HepG2 (cell line): Measurements from ENCODE around the gene GMEB2. TPM values are rescaled to one million over a fixed set of nuclear protein-coding genes. Genes with fewer than 3 reads are reported as not detected.

Source experiments
- ARNT ChIP-seq: fragments of 450-650 bp; IDR thresholded peaks from 2 replicates; pipeline ENCODE4 v1.6.1; 2017
- ATF7 ChIP-seq, 2 experiments: fragments of 450-650 bp in 1 of 2; sonication (generic) in 1 of 2; formaldehyde crosslinking in 1 of 2; IDR thresholded peaks; 2 replicates each; pipeline versions ENCODE4 v1.4.0 to v1.6.1; 2016 to 2020; ENCODE audit warnings: antibody characterized with exemption in 1 of 2, mild to moderate bottlenecking in 1 of 2, missing genetic modification reagents in 1 of 2
- HMG20B ChIP-seq: conservative IDR thresholded peaks from 2 replicates; pipeline ENCODE4 v1.6.1; 2016; ENCODE audit warnings: missing genetic modification reagents, missing compliant biosample characterization
- KMT2B ChIP-seq: IDR thresholded peaks from 2 replicates; pipeline ENCODE4 v1.6.1; 2016; ENCODE audit warnings: missing genetic modification reagents, missing compliant biosample characterization
- ZBTB38 ChIP-seq: sonication (generic); formaldehyde crosslinking; IDR thresholded peaks from 2 replicates; pipeline ENCODE4 v1.5.1; 2020; ENCODE audit warnings: mild to moderate bottlenecking, missing genetic modification reagents
- ZNF264 ChIP-seq: sonication (generic); formaldehyde crosslinking; IDR thresholded peaks from 2 replicates; pipeline ENCODE4 v1.4.0; 2020; ENCODE audit warnings: missing genetic modification reagents
- ZNF501 ChIP-seq: sonication (generic); formaldehyde crosslinking; IDR thresholded peaks from 2 replicates; pipeline ENCODE4 v1.5.1; 2020; ENCODE audit warnings: mild to moderate bottlenecking, moderate library complexity, missing genetic modification reagents
- ZNF674 ChIP-seq: sonication (generic); formaldehyde crosslinking; IDR thresholded peaks from 2 replicates; pipeline ENCODE4 v1.5.0; 2020; ENCODE audit warnings: low read depth, mild to moderate bottlenecking, missing genetic modification reagents
- ZNF704 ChIP-seq: sonication (generic); formaldehyde crosslinking; IDR thresholded peaks from 2 replicates; pipeline ENCODE4 v1.8.1; 2023; ENCODE audit warnings: mild to moderate bottlenecking, inconsistent platforms, moderate library complexity, missing genetic modification reagents, borderline replicate concordance
- ZNF891 ChIP-seq: sonication (generic); formaldehyde crosslinking; IDR thresholded peaks from 2 replicates; pipeline ENCODE4 v1.5.0; 2020; ENCODE audit warnings: mild to moderate bottlenecking, missing genetic modification reagents
- polyA plus RNA-seq, 8 experiments: library from polyadenylated mRNA; depleted of rRNA in 3 of 8; stranded (reverse) in 7 of 8; unstranded in 1 of 8; fragments of >200 nt; fragmentation: Illumina TruSeq in 4 of 8; extraction: Trizol in 4 of 8; gene quantifications; 2 replicates each; pipeline versions ENCODE4 v1.2.1 to v1.2.3, GENCODE V29; 2011 to 2016; ENCODE audit warnings: low read depth in 4 of 8, missing spikeins in 1 of 8, mixed read lengths in 1 of 8; ENCODE audit not compliant: insufficient read depth in 1 of 8
- total RNA-seq, 5 experiments: library from RNA; depleted of rRNA; stranded (reverse); fragments of >200 nt; fragmentation: Illumina TruSeq; extraction: Trizol; gene quantifications; 2 replicates each; pipeline ENCODE4 v1.2.3, GENCODE V29; 2016; ENCODE audit warnings: low read depth in 1 of 5
- TF ChIP-seq, protein P1 (sequence below), 2 experiments: sonication (generic) in 1 of 2; formaldehyde crosslinking in 1 of 2; IDR thresholded peaks; 2 replicates each; pipeline versions ENCODE4 v1.4.0 to v1.6.1; 2018 to 2020; ENCODE audit warnings: missing genetic modification reagents in 2 of 2, borderline replicate concordance in 1 of 2, low read depth in 1 of 2, mild to moderate bottlenecking in 1 of 2, missing biosample characterization in 1 of 2
- TF ChIP-seq, protein P2 (sequence below): conservative IDR thresholded peaks from 2 replicates; pipeline ENCODE4 v1.6.1; 2018; ENCODE audit warnings: missing genetic modification reagents
- TF ChIP-seq, protein P3 (sequence below): sonication (generic); formaldehyde crosslinking; IDR thresholded peaks from 2 replicates; pipeline ENCODE4 v1.4.0; 2020; ENCODE audit warnings: mild to moderate bottlenecking, missing genetic modification reagents
- TF ChIP-seq, protein P4 (sequence below), 2 experiments: fragments of 450-650 bp in 1 of 2; sonication (generic) in 1 of 2; formaldehyde crosslinking in 1 of 2; IDR thresholded peaks; 2 replicates each; pipeline versions ENCODE4 v1.6.1 to v1.8.0; 2016 to 2022; ENCODE audit warnings: antibody characterized with exemption in 1 of 2, mild to moderate bottlenecking in 1 of 2, missing genetic modification reagents in 1 of 2

Gene GMEB2
- total and polyA plus RNA-seq, 2 of the 13 experiments (the other 11 are each of a cell fraction or from before 2014, with no cell fraction given): 10.6 to 12.4 TPM

DNA sequence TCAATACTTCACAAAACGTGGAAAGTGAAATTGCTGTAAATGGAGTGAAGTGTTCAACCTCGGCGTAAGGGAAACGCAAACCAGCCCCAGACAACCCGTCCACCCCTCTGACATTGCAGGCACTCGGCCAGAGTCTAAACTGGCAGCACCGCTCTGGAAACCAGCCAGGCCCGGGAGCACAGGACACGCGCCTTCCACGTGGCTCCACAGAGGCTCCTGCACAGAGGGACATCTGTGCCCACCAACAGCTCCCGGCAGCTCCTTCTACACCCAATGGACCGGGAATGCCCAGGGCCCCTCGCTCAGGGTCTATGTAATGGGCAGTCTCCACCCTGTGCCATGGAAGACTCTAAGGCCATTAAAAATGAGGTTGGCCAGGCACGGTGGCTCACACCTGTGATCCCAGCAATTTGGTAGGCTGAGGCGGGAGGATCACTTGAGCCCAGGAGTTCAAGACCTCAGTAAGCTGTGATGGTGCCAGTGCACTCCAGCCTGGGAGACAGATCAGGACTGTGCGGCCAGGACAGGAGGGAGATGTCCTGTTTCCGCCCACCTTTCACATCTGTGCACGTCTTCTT lies 49.5 kb downstream of the GMEB2 start (continued):
- TF ChIP-seq ATF7 (IDR thresholded peaks at IDR 0.05): no peak
- TF ChIP-seq ATF7 (CRISPR knock-in tag; IDR thresholded peaks at IDR 0.05): no peak
- TF ChIP-seq, protein P1, sequence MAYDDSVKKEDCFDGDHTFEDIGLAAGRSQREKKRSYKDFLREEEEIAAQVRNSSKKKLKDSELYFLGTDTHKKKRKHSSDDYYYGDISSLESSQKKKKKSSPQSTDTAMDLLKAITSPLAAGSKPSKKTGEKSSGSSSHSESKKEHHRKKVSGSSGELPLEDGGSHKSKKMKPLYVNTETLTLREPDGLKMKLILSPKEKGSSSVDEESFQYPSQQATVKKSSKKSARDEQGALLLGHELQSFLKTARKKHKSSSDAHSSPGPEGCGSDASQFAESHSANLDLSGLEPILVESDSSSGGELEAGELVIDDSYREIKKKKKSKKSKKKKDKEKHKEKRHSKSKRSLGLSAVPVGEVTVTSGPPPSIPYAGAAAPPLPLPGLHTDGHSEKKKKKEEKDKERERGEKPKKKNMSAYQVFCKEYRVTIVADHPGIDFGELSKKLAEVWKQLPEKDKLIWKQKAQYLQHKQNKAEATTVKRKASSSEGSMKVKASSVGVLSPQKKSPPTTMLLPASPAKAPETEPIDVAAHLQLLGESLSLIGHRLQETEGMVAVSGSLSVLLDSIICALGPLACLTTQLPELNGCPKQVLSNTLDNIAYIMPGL (CRISPR knock-in tag; IDR thresholded peaks at IDR 0.05; ENCODE audit: borderline replicate concordance in 1 of 2, low read depth in 1 of 2): peak in 1 of 2 experiments; percentile 79; a peak in 2 of 4 replicates
- TF ChIP-seq ARNT: no peak
- no peak for TF ChIP-seq ZNF674
- TF ChIP-seq HMG20B: no peak
- 0 out of 2 replicates have a peak, but pooled peaks have one; percentile 36 for TF ChIP-seq ZNF704 (CRISPR knock-in tag)
- TF ChIP-seq, protein P2, sequence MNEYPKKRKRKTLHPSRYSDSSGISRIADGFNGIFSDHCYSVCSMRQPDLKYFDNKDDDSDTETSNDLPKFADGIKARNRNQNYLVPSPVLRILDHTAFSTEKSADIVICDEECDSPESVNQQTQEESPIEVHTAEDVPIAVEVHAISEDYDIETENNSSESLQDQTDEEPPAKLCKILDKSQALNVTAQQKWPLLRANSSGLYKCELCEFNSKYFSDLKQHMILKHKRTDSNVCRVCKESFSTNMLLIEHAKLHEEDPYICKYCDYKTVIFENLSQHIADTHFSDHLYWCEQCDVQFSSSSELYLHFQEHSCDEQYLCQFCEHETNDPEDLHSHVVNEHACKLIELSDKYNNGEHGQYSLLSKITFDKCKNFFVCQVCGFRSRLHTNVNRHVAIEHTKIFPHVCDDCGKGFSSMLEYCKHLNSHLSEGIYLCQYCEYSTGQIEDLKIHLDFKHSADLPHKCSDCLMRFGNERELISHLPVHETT (CRISPR knock-in tag): no peak
- TF ChIP-seq, protein P3, sequence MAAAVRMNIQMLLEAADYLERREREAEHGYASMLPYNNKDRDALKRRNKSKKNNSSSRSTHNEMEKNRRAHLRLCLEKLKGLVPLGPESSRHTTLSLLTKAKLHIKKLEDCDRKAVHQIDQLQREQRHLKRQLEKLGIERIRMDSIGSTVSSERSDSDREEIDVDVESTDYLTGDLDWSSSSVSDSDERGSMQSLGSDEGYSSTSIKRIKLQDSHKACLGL (CRISPR knock-in tag): peak; percentile 87; the same call in 1 of the 2 replicates
- peak; percentile 81 for TF ChIP-seq ZNF501 (CRISPR knock-in tag)
- TF ChIP-seq, protein P4, sequence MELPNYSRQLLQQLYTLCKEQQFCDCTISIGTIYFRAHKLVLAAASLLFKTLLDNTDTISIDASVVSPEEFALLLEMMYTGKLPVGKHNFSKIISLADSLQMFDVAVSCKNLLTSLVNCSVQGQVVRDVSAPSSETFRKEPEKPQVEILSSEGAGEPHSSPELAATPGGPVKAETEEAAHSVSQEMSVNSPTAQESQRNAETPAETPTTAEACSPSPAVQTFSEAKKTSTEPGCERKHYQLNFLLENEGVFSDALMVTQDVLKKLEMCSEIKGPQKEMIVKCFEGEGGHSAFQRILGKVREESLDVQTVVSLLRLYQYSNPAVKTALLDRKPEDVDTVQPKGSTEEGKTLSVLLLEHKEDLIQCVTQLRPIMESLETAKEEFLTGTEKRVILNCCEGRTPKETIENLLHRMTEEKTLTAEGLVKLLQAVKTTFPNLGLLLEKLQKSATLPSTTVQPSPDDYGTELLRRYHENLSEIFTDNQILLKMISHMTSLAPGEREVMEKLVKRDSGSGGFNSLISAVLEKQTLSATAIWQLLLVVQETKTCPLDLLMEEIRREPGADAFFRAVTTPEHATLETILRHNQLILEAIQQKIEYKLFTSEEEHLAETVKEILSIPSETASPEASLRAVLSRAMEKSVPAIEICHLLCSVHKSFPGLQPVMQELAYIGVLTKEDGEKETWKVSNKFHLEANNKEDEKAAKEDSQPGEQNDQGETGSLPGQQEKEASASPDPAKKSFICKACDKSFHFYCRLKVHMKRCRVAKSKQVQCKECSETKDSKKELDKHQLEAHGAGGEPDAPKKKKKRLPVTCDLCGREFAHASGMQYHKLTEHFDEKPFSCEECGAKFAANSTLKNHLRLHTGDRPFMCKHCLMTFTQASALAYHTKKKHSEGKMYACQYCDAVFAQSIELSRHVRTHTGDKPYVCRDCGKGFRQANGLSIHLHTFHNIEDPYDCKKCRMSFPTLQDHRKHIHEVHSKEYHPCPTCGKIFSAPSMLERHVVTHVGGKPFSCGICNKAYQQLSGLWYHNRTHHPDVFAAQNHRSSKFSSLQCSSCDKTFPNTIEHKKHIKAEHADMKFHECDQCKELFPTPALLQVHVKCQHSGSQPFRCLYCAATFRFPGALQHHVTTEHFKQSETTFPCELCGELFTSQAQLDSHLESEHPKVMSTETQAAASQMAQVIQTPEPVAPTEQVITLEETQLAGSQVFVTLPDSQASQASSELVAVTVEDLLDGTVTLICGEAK (IDR thresholded peaks at IDR 0.05): no peak
- TF ChIP-seq, protein P4 (CRISPR knock-in tag; IDR thresholded peaks at IDR 0.05): no peak; the same call in 1 of the 2 replicates
- TF ChIP-seq KMT2B (CRISPR knock-in tag): peak; percentile 42; the same call in 1 of the 2 replicates
- peak; percentile 52; the same call in 1 of the 2 replicates for TF ChIP-seq ZBTB38
- TF ChIP-seq ZNF264 (CRISPR knock-in tag): 0 out of 2 replicates have a peak, but pooled peaks have one; percentile 43
- peak; percentile 48; the same call in 1 of the 2 replicates for TF ChIP-seq ZNF891 (CRISPR knock-in tag)
